A549 (cell line): Measurements from ENCODE around the gene DNPEP.

Experiments used
- EP300 ChIP-seq, 2 experiments: fragments of >200 bp; sonication (Bioruptor Twin); formaldehyde crosslinking; IDR thresholded peaks; 2 replicates in 1 of 2; 3 replicates in 1 of 2; pipeline ENCODE4 v1.6.1; 2016 to 2017
- GATA3 ChIP-seq: IDR thresholded peaks from 2 replicates; pipeline ENCODE4 v1.6.1; 2012; ENCODE audit warnings: borderline replicate concordance
- MAX ChIP-seq: IDR thresholded peaks from 2 replicates; pipeline ENCODE4 v1.6.1; 2012
- MAZ ChIP-seq: fragments of 150-350 bp; IDR thresholded peaks from 2 replicates; pipeline ENCODE4 v1.6.1; 2014; ENCODE audit warnings: antibody characterized with exemption, low read depth, low read length, borderline replicate concordance
- NPAS2 ChIP-seq: fragments of 250-450 bp; sonication (Bioruptor Pico); IDR thresholded peaks from 2 replicates; pipeline ENCODE4 v1.8.0; 2022; ENCODE audit warnings: mild to moderate bottlenecking, moderate library complexity, borderline replicate concordance
- POLR2A ChIP-seq: IDR thresholded peaks from 2 replicates; pipeline ENCODE4 v1.6.1; 2012; ENCODE audit warnings: mild to moderate bottlenecking, low read length
- RAD21 ChIP-seq, 2 experiments: fragments of >200 bp in 1 of 2; sonication (Bioruptor Twin) in 1 of 2; formaldehyde crosslinking in 1 of 2; IDR thresholded peaks in 1 of 2; conservative IDR thresholded peaks in 1 of 2; 2 replicates in 1 of 2; 3 replicates in 1 of 2; pipeline ENCODE4 v1.6.1; 2012 to 2018; ENCODE audit warnings: inconsistent platforms in 1 of 2
- RCOR1 ChIP-seq: fragments of 150-350 bp; IDR thresholded peaks from 2 replicates; pipeline ENCODE4 v1.6.1; 2014; ENCODE audit warnings: antibody characterized with exemption, low read length, low read depth
- USF2 ChIP-seq: fragments of 450-650 bp; IDR thresholded peaks from 2 replicates; pipeline ENCODE4 v1.6.1; 2014; ENCODE audit warnings: antibody characterized with exemption
- TF ChIP-seq, protein P1 (sequence below): fragments of >200 bp; sonication (Bioruptor Twin); formaldehyde crosslinking; IDR thresholded peaks from 3 replicates; pipeline ENCODE4 v1.5.1; 2016

DNA sequence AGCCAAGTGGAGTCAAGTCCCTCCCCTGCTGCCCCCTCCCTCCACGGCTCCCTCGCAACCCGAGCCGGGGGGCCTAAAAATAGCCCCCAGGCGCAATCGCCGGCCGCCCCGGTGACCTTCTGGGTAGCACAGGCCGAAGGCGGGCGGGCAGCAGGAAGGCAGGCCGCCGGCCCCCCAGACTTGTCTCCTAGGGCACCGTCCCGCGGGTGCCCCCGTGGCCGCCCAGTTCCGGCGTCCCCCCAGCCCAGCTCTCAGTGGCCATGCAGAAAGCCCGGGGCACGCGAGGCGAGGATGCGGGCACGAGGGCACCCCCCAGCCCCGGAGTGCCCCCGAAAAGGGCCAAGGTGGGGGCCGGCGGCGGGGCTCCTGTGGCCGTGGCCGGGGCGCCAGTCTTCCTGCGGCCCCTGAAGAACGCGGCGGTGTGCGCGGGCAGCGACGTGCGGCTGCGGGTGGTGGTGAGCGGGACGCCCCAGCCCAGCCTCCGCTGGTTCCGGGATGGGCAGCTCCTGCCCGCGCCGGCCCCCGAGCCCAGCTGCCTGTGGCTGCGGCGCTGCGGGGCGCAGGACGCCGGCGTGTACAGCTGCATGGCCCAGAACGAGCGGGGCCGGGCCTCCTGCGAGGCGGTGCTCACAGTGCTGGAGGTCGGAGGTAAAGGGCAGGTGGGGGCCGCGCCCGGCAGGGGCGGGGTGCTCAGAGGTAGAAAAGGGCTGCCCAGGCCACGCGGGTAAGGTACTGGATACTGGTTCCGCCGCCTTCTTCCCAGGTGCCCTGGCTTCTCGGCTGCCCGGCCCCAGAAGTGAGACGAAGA, 47.2 kb upstream of the DNPEP start, which contains the start of gene SPEG:
- no peak for TF ChIP-seq GATA3
- no peak for TF ChIP-seq POLR2A
- no peak for TF ChIP-seq NPAS2 (CRISPR knock-in tag)
- TF ChIP-seq, protein P1, sequence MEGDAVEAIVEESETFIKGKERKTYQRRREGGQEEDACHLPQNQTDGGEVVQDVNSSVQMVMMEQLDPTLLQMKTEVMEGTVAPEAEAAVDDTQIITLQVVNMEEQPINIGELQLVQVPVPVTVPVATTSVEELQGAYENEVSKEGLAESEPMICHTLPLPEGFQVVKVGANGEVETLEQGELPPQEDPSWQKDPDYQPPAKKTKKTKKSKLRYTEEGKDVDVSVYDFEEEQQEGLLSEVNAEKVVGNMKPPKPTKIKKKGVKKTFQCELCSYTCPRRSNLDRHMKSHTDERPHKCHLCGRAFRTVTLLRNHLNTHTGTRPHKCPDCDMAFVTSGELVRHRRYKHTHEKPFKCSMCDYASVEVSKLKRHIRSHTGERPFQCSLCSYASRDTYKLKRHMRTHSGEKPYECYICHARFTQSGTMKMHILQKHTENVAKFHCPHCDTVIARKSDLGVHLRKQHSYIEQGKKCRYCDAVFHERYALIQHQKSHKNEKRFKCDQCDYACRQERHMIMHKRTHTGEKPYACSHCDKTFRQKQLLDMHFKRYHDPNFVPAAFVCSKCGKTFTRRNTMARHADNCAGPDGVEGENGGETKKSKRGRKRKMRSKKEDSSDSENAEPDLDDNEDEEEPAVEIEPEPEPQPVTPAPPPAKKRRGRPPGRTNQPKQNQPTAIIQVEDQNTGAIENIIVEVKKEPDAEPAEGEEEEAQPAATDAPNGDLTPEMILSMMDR = no peak
- TF ChIP-seq RAD21 (conservative IDR thresholded peaks at IDR 0.05 in 1 of 2, IDR thresholded peaks at IDR 0.05 in 1 of 2) = no peak
- no peak for TF ChIP-seq USF2
- TF ChIP-seq MAX = no peak
- no peak for TF ChIP-seq MAZ
- TF ChIP-seq RCOR1 = no peak
- no peak for TF ChIP-seq EP300 (IDR thresholded peaks at IDR 0.05)
